GM21825 (cell line): ENCODE data around the gene CDC25C.

ENCODE experiments used
- ATAC-seq: cut with Tn5 transposase; IDR thresholded peaks from one replicate; pipeline ENCODE4 v1.9.1; 2021; ENCODE audit warnings: mild to moderate bottlenecking, moderate library complexity; ENCODE audit not compliant: unreplicated experiment

CDC25C gene

DNA sequence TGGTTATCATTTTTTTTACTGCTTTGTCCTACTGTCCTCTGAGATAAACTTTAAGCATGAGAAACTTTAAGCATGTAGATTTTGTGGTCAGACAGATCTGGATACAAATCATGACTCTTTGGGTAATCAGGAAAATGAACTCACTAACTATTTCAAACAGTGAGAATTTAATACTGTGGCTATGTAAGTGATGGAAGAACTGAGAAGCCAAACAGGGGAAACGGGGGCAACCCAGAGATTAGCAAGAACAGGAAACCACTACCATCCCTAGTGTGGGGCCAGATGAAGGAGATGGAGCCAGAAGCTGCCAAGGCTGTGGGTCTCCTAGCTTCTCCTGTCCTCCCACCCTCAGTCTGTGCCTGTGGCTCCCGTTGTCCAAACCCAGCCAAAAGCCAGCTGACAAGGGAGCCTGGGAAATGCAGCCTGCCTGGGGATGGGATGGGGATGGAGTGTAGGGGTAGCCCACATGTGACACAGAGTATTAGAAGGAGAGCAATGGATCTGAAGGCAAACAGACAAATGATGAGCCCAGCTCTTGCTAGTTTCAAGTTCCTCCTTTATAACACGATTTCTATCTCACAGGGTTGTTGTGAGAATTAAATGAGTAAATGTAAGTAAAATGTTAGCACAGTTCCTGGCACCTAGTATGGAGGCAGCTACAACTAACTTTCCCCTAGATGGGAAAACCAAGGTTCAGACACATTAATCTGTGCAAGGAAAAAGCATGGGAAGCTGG lies 90.8 kb downstream of the CDC25C start:
- no peak for ATAC-seq

DNA sequence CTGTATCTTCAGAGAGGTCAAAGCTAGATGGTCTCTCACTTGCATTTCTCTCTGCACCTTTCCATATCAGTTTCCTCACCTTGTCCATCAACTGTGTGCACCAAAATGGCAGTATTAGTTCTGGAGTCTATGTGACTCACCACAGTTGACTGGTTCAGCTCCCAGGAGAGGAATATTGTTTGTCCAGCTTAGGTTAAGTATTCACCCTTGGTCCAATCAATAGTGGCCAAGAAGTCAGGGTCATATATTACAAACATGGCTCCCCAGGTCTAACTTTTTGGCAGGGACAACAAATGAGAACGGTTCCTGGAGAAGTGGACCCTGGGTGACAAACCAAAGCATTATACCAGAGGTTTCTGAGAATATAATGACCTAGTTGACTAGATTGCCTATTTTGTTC lies 93.6 kb downstream of the CDC25C start:
- no peak for ATAC-seq
